ENCODE results near the gene UGT2B7.
"Not testable (repeated sequence)": the region's sequence is repeated elsewhere in the genome, so short reads cannot be mapped to it uniquely, and the experiment has no call there.

Gene UGT2B7

GRCh38 chr4:69088473-69088872 is 7.8 kb upstream of the UGT2B7 start:
- no peak for DNase-seq (ENCODE audit: low read depth)

- no peak for DNase-seq (ENCODE audit: low read depth)
Observed at GRCh38 chr4:69089388-69089787, 6.9 kb upstream of the UGT2B7 start.

- DNase-seq (ENCODE audit: low read depth) = no peak
Observed at GRCh38 chr4:69092190-69092589, 4.1 kb upstream of the UGT2B7 start.

- no peak for DNase-seq (ENCODE audit: low read depth)
Observed at GRCh38 chr4:69092980-69093568, 3.2 kb upstream of the UGT2B7 start.

- DNase-seq (ENCODE audit: low read depth) = no peak
Observed at GRCh38 chr4:69093681-69094080, 2.6 kb upstream of the UGT2B7 start.

- no peak for DNase-seq (ENCODE audit: low read depth)
Observed at GRCh38 chr4:69095301-69095731, 958 bp upstream of the UGT2B7 start.

- DNase-seq (ENCODE audit: low read depth) = no peak
Observed at GRCh38 chr4:69096810-69097209, 536 bp downstream of the UGT2B7 start.

GRCh38 chr4:69098470-69098869 is 2.2 kb downstream of the UGT2B7 start:
- DNase-seq (ENCODE audit: low read depth) = no peak

- no peak for DNase-seq (ENCODE audit: low read depth)
Observed at GRCh38 chr4:69099910-69100309, 3.6 kb downstream of the UGT2B7 start.

GRCh38 chr4:69102668-69103067 is 6.4 kb downstream of the UGT2B7 start:
- DNase-seq (ENCODE audit: low read depth) = not testable (repeated sequence)

GRCh38 chr4:69104719-69105275 is 8.5 kb downstream of the UGT2B7 start:
- no peak for DNase-seq (ENCODE audit: low read depth)

- DNase-seq (ENCODE audit: low read depth) = not testable (repeated sequence)
Observed at GRCh38 chr4:69115151-69115850, 19.0 kb downstream of the UGT2B7 start.

GRCh38 chr4:69115851-69116213 is 19.6 kb downstream of the UGT2B7 start:
- no peak for DNase-seq (ENCODE audit: low read depth)

GRCh38 chr4:69116645-69117321 is 20.5 kb downstream of the UGT2B7 start:
- no peak for DNase-seq (ENCODE audit: low read depth)

GRCh38 chr4:69120870-69121269 is 24.6 kb downstream of the UGT2B7 start:
- DNase-seq (ENCODE audit: low read depth) = no peak

GRCh38 chr4:69122476-69122875 is 26.2 kb downstream of the UGT2B7 start:
- DNase-seq (ENCODE audit: low read depth) = no peak

- DNase-seq (ENCODE audit: low read depth) = no peak
Observed at GRCh38 chr4:69124941-69125340, 28.7 kb downstream of the UGT2B7 start.

GRCh38 chr4:69126024-69126423 is 29.8 kb downstream of the UGT2B7 start:
- no peak for DNase-seq (ENCODE audit: low read depth)

GRCh38 chr4:69133993-69134392 is 37.7 kb downstream of the UGT2B7 start:
- no peak for DNase-seq (ENCODE audit: low read depth)

GRCh38 chr4:69134471-69134870 is 38.2 kb downstream of the UGT2B7 start:
- DNase-seq (ENCODE audit: low read depth) = no peak

- no peak for DNase-seq (ENCODE audit: low read depth)
Observed at GRCh38 chr4:69141320-69141719, 45.0 kb downstream of the UGT2B7 start.

GRCh38 chr4:69147334-69147733 is 51.1 kb downstream of the UGT2B7 start:
- DNase-seq (ENCODE audit: low read depth) = no peak

- no peak for DNase-seq (ENCODE audit: low read depth)
Observed at GRCh38 chr4:69154021-69154420, 57.7 kb downstream of the UGT2B7 start.

Measured in activated T-cell treated with anti-CD3 and anti-CD28 coated beads for 24 hours (primary cell).